ENCODE results near the gene NAT9.

DNA sequence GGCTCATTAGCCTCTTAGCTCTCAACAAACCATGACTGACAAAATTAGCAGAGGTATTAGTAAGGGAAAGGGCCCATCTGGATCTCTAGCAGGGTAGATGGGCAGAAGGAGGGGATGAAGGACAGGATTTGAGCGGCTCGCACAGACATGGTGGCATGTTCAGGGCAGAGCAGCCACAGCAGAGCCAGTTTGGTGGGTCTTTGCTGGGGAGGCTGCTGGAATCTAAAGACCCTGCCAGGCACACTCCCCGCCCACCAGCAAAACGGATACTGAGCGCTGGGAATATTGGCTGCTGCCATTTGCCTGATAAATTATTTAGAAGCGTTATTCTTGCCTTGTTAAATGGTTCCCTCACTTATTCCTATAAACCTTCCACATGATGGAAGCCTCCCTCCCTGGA lies 20.7 kb upstream of the NAT9 start:
- TF ChIP-seq, protein P1, sequence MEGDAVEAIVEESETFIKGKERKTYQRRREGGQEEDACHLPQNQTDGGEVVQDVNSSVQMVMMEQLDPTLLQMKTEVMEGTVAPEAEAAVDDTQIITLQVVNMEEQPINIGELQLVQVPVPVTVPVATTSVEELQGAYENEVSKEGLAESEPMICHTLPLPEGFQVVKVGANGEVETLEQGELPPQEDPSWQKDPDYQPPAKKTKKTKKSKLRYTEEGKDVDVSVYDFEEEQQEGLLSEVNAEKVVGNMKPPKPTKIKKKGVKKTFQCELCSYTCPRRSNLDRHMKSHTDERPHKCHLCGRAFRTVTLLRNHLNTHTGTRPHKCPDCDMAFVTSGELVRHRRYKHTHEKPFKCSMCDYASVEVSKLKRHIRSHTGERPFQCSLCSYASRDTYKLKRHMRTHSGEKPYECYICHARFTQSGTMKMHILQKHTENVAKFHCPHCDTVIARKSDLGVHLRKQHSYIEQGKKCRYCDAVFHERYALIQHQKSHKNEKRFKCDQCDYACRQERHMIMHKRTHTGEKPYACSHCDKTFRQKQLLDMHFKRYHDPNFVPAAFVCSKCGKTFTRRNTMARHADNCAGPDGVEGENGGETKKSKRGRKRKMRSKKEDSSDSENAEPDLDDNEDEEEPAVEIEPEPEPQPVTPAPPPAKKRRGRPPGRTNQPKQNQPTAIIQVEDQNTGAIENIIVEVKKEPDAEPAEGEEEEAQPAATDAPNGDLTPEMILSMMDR (IDR thresholded peaks at IDR 0.05), result no peak
- no peak for TF ChIP-seq POLR2A (IDR thresholded peaks at IDR 0.05)
